H9 (cell line): ENCODE data around the gene DCP1B. TPM values are rescaled to one million over a fixed set of nuclear protein-coding genes. Genes with fewer than 3 reads are reported as not detected.

Source experiments
- DNase-seq: peaks from one replicate; pipeline ENCODE4 v3.0.0-alpha.2; 2017
- H2AFZ ChIP-seq: one replicate; pipeline ENCODE4 v1.6.1; 2013; ENCODE audit warnings: mild to moderate bottlenecking, low read length, control low read depth, moderate library complexity
- H2AK5ac ChIP-seq: 2 replicates; pipeline ENCODE4 v1.6.1; 2013; ENCODE audit warnings: low read length, control low read depth, mixed read lengths; ENCODE audit not compliant: insufficient read length
- H2BK120ac ChIP-seq: one replicate; pipeline ENCODE4 v1.6.1; 2013; ENCODE audit warnings: low read depth, mild to moderate bottlenecking, low read length, control low read depth, inconsistent platforms; ENCODE audit not compliant: poor library complexity, severe bottlenecking
- H2BK12ac ChIP-seq: 2 replicates; pipeline ENCODE4 v1.6.1; 2013; ENCODE audit warnings: low read length, control low read depth, mixed read lengths, low read depth; ENCODE audit not compliant: insufficient read length
- H2BK15ac ChIP-seq: 2 replicates; pipeline ENCODE4 v1.6.1; 2013; ENCODE audit warnings: low read depth, low read length, control low read depth
- H2BK20ac ChIP-seq: one replicate; pipeline ENCODE4 v1.6.1; 2013; ENCODE audit warnings: low read depth, mild to moderate bottlenecking, low read length, control low read depth, inconsistent platforms; ENCODE audit not compliant: poor library complexity, severe bottlenecking
- H2BK5ac ChIP-seq: 2 replicates; pipeline ENCODE4 v1.6.1; 2013; ENCODE audit warnings: low read length, control low read depth, mixed read lengths; ENCODE audit not compliant: insufficient read length
- H3K14ac ChIP-seq: 2 replicates; pipeline ENCODE4 v1.6.1; 2013; ENCODE audit warnings: low read length, control low read depth; ENCODE audit not compliant: insufficient read depth
- H3K18ac ChIP-seq: 2 replicates; pipeline ENCODE4 v1.6.1; 2013; ENCODE audit warnings: low read depth, mild to moderate bottlenecking, mixed read lengths, low read length, control low read depth; ENCODE audit not compliant: insufficient read length
- H3K23ac ChIP-seq: 2 replicates; pipeline ENCODE4 v1.6.1; 2013; ENCODE audit warnings: low read length, control low read depth, mixed read lengths, low read depth; ENCODE audit not compliant: insufficient read length
- H3K23me2 ChIP-seq: 2 replicates; pipeline ENCODE4 v1.6.1; 2013; ENCODE audit warnings: low read depth, mild to moderate bottlenecking, mixed read lengths, low read length, control low read depth; ENCODE audit not compliant: insufficient read length, poor library complexity, severe bottlenecking
- H3K27ac ChIP-seq: 2 replicates; pipeline ENCODE4 v1.5.1; 2013; ENCODE audit warnings: low read length, control low read depth, mixed read lengths, low read depth; ENCODE audit not compliant: insufficient read length
- H3K27me3 ChIP-seq: 2 replicates; pipeline ENCODE4 v1.6.1; 2013; ENCODE audit warnings: low read length, control low read depth, inconsistent platforms; ENCODE audit not compliant: insufficient read depth
- H3K4ac ChIP-seq: 2 replicates; pipeline ENCODE4 v1.6.1; 2013; ENCODE audit warnings: low read depth, mild to moderate bottlenecking, control low read depth, inconsistent platforms, low read length, moderate library complexity
- H3K4me1 ChIP-seq: 2 replicates; pipeline ENCODE4 v1.6.1; 2013; ENCODE audit warnings: low read length, control low read depth, inconsistent platforms; ENCODE audit not compliant: insufficient read depth
- H3K4me2 ChIP-seq: 2 replicates; pipeline ENCODE4 v1.6.1; 2013; ENCODE audit warnings: low read length, control low read depth, mixed read lengths; ENCODE audit not compliant: insufficient read length, insufficient read depth
- H3K56ac ChIP-seq: 2 replicates; pipeline ENCODE4 v1.6.1; 2013; ENCODE audit warnings: low read depth, mild to moderate bottlenecking, mixed read lengths, low read length, control low read depth; ENCODE audit not compliant: insufficient read length
- H3K79me1 ChIP-seq: 2 replicates; pipeline ENCODE4 v1.6.1; 2013; ENCODE audit warnings: low read depth, mild to moderate bottlenecking, moderate library complexity, low read length, control low read depth, inconsistent platforms; ENCODE audit not compliant: insufficient read depth, poor library complexity, severe bottlenecking
- H3K79me2 ChIP-seq: 2 replicates; pipeline ENCODE4 v1.6.1; 2013; ENCODE audit warnings: low read length, control low read depth, inconsistent platforms; ENCODE audit not compliant: insufficient read depth
- H3K9ac ChIP-seq: 2 replicates; pipeline ENCODE4 v1.6.1; 2013; ENCODE audit warnings: low read length, control low read depth, mixed read lengths; ENCODE audit not compliant: insufficient read length; ENCODE audit errors: extremely low read depth
- H3K9me3 ChIP-seq: one replicate; pipeline ENCODE4 v1.6.1; 2013; ENCODE audit warnings: low read depth, low read length, inconsistent platforms; ENCODE audit not compliant: control insufficient read depth
- H3T11ph ChIP-seq: one replicate; pipeline ENCODE4 v1.6.1; 2013; ENCODE audit warnings: mild to moderate bottlenecking, low read length, control low read depth, inconsistent platforms
- H4K20me1 ChIP-seq: one replicate; pipeline ENCODE4 v1.6.1; 2013; ENCODE audit not compliant: control insufficient read depth, insufficient read length, insufficient read depth
- H4K5ac ChIP-seq: 2 replicates; pipeline ENCODE4 v1.6.1; 2013; ENCODE audit warnings: low read depth, mild to moderate bottlenecking, mixed read lengths, low read length, control low read depth; ENCODE audit not compliant: insufficient read length
- H4K8ac ChIP-seq: replicated peaks from 2 replicates; pipeline ENCODE4 v1.6.1; 2013; ENCODE audit warnings: low read length, control low read depth, mixed read lengths, low read depth; ENCODE audit not compliant: insufficient read length
- H4K91ac ChIP-seq: 2 replicates; pipeline ENCODE4 v1.6.1; 2013; ENCODE audit warnings: low read depth, mild to moderate bottlenecking, moderate library complexity, mixed read lengths, low read length, control low read depth; ENCODE audit not compliant: insufficient read length
- H3K27ac Mint-ChIP-seq, 3 experiments: 2 replicates in 2 of 3; 3 replicates in 1 of 3; pipeline ENCODE4 v1.8.0; 2020 to 2021; ENCODE audit warnings: mixed read lengths in 3 of 3, mild to moderate bottlenecking in 1 of 3, moderate library complexity in 1 of 3
- H3K27me3 Mint-ChIP-seq: 2 replicates; pipeline ENCODE4 v1.8.0; 2021; ENCODE audit warnings: low read depth, mild to moderate bottlenecking, moderate library complexity, mixed read lengths
- H3K36me3 Mint-ChIP-seq, 3 experiments: 2 replicates in 2 of 3; 3 replicates in 1 of 3; pipeline ENCODE4 v1.8.0; 2020 to 2021; ENCODE audit warnings: low read depth in 3 of 3, mixed read lengths in 3 of 3; ENCODE audit not compliant: insufficient read depth in 1 of 3
- H3K4me1 Mint-ChIP-seq, 2 experiments: 2 replicates each; pipeline ENCODE4 v1.8.0; 2020; ENCODE audit warnings: mixed read lengths in 2 of 2
- H3K4me3 Mint-ChIP-seq, 2 experiments: 2 replicates in 1 of 2; 3 replicates in 1 of 2; pipeline ENCODE4 v1.8.0; 2020 to 2021; ENCODE audit warnings: mild to moderate bottlenecking in 2 of 2, mixed read lengths in 2 of 2, moderate library complexity in 1 of 2
- H3K9me3 Mint-ChIP-seq, 2 experiments: 2 replicates in 1 of 2; 3 replicates in 1 of 2; pipeline ENCODE4 v1.8.0; 2020; ENCODE audit warnings: mild to moderate bottlenecking in 2 of 2, mixed read lengths in 2 of 2, moderate library complexity in 1 of 2
- WGBS: extraction: QIAGEN DNeasy Blood & Tissue Kit; methylation state at CpG from one replicate; pipeline ENCODE4 v1.1.7; 2013; ENCODE audit warnings: missing lambda C conversion rate, low lambda C conversion rate, mixed read lengths; ENCODE audit not compliant: insufficient read length; ENCODE audit errors: extremely low coverage; 5-methylcytosine and 5-hydroxymethylcytosine counted together
- total RNA-seq: library from RNA; stranded (reverse); gene quantifications from 2 replicates; pipeline ENCODE4 v1.2.1, GENCODE V29; 2021
- TF ChIP-seq, protein P1 (sequence below): fragments of 200-600 bp; sonication (generic); conservative IDR thresholded peaks from 3 replicates; pipeline ENCODE4 v1.8.0; 2021; ENCODE audit warnings: antibody characterized with exemption, mild to moderate bottlenecking

Gene DCP1B
- total RNA-seq, 1 experiment from 2014 or later = 11.2 TPM

DNA sequence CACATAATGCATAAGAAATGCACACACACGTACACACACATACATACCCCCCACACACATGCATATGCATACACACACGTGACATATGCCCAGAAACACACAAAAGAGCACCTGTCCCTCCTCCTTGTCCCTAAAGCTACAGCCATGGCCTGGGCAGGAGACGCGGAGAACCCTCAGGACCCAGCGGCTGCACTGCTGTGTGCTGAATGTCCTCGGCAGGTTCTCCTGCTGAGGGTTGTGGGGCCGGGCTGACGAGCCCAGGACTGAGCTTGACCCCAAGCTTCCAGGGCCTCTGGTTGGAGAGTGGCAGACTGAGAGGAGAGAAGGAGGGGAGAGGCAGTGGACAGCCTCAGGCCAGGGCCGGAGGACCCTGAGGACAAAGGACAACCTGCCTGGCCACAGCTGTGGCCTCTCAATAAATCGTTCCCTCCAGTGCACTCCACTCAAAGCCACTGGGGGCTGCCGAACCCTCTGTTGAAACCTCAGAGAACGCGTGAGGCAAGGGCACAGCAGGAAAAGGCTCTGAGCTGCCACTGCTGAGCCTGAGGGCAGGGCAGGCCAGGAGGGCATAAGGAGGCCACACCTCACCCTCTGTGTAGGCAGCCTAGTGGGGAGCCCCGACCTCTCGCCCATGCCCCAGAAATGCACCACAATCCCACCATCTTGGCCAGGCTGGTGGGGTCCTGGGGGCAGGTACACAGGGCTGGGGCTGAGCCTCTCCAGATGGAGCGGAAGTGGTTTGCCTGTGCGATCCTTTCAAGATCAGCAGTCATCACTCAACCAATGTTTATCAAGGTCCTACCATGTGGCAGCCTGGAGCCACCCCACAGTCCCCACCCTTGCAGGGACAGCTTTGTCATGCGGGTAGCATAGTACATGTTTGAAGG lies 88.9 kb downstream of the DCP1B start:
- H3K4me2 ChIP-seq = no peak overlapping the region
- H3K27me3 ChIP-seq = no peaks in the 10 kb centered on the region
- H3K14ac ChIP-seq = no peak overlapping the region
- Mint-ChIP-seq H3K4me1 (peaks cover 19 to 48% of the 10 kb centered on the region in 2 experiments), H3K4me3 (no peak overlapping the region), H3K36me3 (peaks cover 0 to 4% (median 0%) of the 10 kb centered on the region in 3 experiments; a peak in 1 of 7 replicates), H3K27ac (peak overlapping the region in 1 of 3 experiments; percentile 23; a peak in 1 of 7 replicates), H3K9me3 (no peaks in the 10 kb centered on the region), H3K27me3 (no peaks in the 10 kb centered on the region; the same call in 1 of the 2 replicates)
- no peak overlapping the region for H2BK120ac ChIP-seq
- H3K4me1 ChIP-seq = no peaks in the 10 kb centered on the region
- no peak overlapping the region for H3K9ac ChIP-seq
- H4K91ac ChIP-seq = no peak overlapping the region
- H3K27ac ChIP-seq = no peak overlapping the region
- H3K79me2 ChIP-seq = no peaks in the 10 kb centered on the region
- H4K5ac ChIP-seq = no peak overlapping the region
- TF ChIP-seq, protein P1, sequence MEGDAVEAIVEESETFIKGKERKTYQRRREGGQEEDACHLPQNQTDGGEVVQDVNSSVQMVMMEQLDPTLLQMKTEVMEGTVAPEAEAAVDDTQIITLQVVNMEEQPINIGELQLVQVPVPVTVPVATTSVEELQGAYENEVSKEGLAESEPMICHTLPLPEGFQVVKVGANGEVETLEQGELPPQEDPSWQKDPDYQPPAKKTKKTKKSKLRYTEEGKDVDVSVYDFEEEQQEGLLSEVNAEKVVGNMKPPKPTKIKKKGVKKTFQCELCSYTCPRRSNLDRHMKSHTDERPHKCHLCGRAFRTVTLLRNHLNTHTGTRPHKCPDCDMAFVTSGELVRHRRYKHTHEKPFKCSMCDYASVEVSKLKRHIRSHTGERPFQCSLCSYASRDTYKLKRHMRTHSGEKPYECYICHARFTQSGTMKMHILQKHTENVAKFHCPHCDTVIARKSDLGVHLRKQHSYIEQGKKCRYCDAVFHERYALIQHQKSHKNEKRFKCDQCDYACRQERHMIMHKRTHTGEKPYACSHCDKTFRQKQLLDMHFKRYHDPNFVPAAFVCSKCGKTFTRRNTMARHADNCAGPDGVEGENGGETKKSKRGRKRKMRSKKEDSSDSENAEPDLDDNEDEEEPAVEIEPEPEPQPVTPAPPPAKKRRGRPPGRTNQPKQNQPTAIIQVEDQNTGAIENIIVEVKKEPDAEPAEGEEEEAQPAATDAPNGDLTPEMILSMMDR = no peak
- no peak overlapping the region for H4K8ac ChIP-seq
- H2BK12ac ChIP-seq = no peak overlapping the region
- H3K79me1 ChIP-seq = no peaks in the 10 kb centered on the region
- no peak overlapping the region for H3K4ac ChIP-seq
- no peak overlapping the region for H3K23ac ChIP-seq
- no peaks in the 10 kb centered on the region for H3K9me3 ChIP-seq
- no peak overlapping the region for H3K56ac ChIP-seq
- no peak overlapping the region for H2BK20ac ChIP-seq
- H3K18ac ChIP-seq = no peak overlapping the region
- no peak overlapping the region for H2BK5ac ChIP-seq
- H2AFZ ChIP-seq = no peak overlapping the region
- no peaks in the 10 kb centered on the region for H3K23me2 ChIP-seq
- no CpG with 5 or more reads among the region's 18 CpGs for WGBS
- DNase-seq = peak; percentile 29
- H3T11ph ChIP-seq = no peak overlapping the region
- H2BK15ac ChIP-seq = no peak overlapping the region
- H2AK5ac ChIP-seq = no peak overlapping the region
- H4K20me1 ChIP-seq = no peaks in the 10 kb centered on the region
